Activated naive CD4-positive, alpha-beta T cell treated with Interleukin-2 at 50 U/mL for 16 hours (primary cell): ENCODE results near the gene MINAR1.
"Not testable (repeated sequence)": the region's sequence is repeated elsewhere in the genome, so short reads cannot be mapped to it uniquely, and the experiment has no call there.

Source experiments
- DNase-seq: peaks from one replicate; pipeline ENCODE4 v3.0.0-alpha.2; 2020

MINAR1 gene

GRCh38 chr15:79431636-79432344 is at the start of gene MINAR1:
Gene MINAR1, plus strand, starts transcription at chr15:79432336. Its CDS starts 23,812 bp downstream, at chr15:79456148.
- no peak for DNase-seq

- DNase-seq, result no peak
These were observed 37.9 kb upstream of the MINAR1 start for GRCh38 chr15:79394231-79394630.

GRCh38 chr15:79396850-79397249 is 35.3 kb upstream of the MINAR1 start:
- no peak for DNase-seq

GRCh38 chr15:79397269-79397910 is 34.7 kb upstream of the MINAR1 start:
- no peak for DNase-seq

GRCh38 chr15:79399606-79400005 is 32.5 kb upstream of the MINAR1 start:
- no peak for DNase-seq

GRCh38 chr15:79400650-79401049 is 31.5 kb upstream of the MINAR1 start:
- no peak for DNase-seq

- DNase-seq, result no peak
These were observed 30.8 kb upstream of the MINAR1 start for GRCh38 chr15:79401301-79401700.

GRCh38 chr15:79402136-79402535 is 30.0 kb upstream of the MINAR1 start:
- no peak for DNase-seq

GRCh38 chr15:79403501-79403900 is 28.6 kb upstream of the MINAR1 start:
- DNase-seq, result no peak

- DNase-seq, result no peak
These were observed 25.9 kb upstream of the MINAR1 start for GRCh38 chr15:79406210-79406609.

- no peak for DNase-seq
These were observed 24.1 kb upstream of the MINAR1 start for GRCh38 chr15:79408041-79408440.

- no peak for DNase-seq
These were observed 21.9 kb upstream of the MINAR1 start for GRCh38 chr15:79410237-79410636.

GRCh38 chr15:79412010-79412409 is 20.1 kb upstream of the MINAR1 start:
- DNase-seq, result no peak

- DNase-seq, result no peak
These were observed 19.7 kb upstream of the MINAR1 start for GRCh38 chr15:79412429-79412828.

- DNase-seq, result no peak
These were observed 15.3 kb upstream of the MINAR1 start for GRCh38 chr15:79416876-79417275.

- DNase-seq, result no peak
These were observed 13.3 kb upstream of the MINAR1 start for GRCh38 chr15:79418693-79419279.

- DNase-seq, result no peak
These were observed 6.4 kb upstream of the MINAR1 start for GRCh38 chr15:79425591-79426295.

GRCh38 chr15:79426899-79427298 is 5.2 kb upstream of the MINAR1 start:
- not testable (repeated sequence) for DNase-seq

- no peak for DNase-seq
These were observed 4.1 kb upstream of the MINAR1 start for GRCh38 chr15:79427781-79428598.

- no peak for DNase-seq
These were observed 1.1 kb upstream of the MINAR1 start for GRCh38 chr15:79430901-79431635.

GRCh38 chr15:79432345-79433275 is 474 bp downstream of the MINAR1 start:
- no peak for DNase-seq
